Astrocyte (in vitro differentiated cells and primary cell): Measurements from ENCODE around the gene AWAT2. TPM values are rescaled to one million over a fixed set of nuclear protein-coding genes. Genes with fewer than 3 reads are reported as not detected.
A peak's percentile ranks its signal among the peaks of the same experiment; 100 is the strongest.

Experiments
- DNase-seq: peaks from one replicate; pipeline ENCODE4 v3.0.0-alpha.2; 2010; ENCODE audit warnings: low read depth
- FAIRE-seq: peaks from 2 replicates; lab custom pipeline; 2011; peaks lifted over from hg19 to GRCh38; lab: Jason Lieb, UNC
- H2AFZ ChIP-seq: 2 replicates; pipeline ENCODE4 v1.6.0; 2012; ENCODE audit warnings: low read depth, low read length, inconsistent platforms
- H3K27ac ChIP-seq: 2 replicates; pipeline ENCODE4 v1.5.1; 2011; ENCODE audit warnings: low read depth, low read length, inconsistent platforms
- H3K27me3 ChIP-seq: 2 replicates; pipeline ENCODE4 v1.6.0; 2011; ENCODE audit warnings: low read length, inconsistent platforms; ENCODE audit not compliant: insufficient read depth
- H3K36me3 ChIP-seq: 2 replicates; pipeline ENCODE4 v1.5.1; 2011; ENCODE audit warnings: low read length, inconsistent platforms; ENCODE audit not compliant: insufficient read depth
- H3K4me1 ChIP-seq: 2 replicates; pipeline ENCODE4 v1.5.1; 2011; ENCODE audit warnings: low read length, inconsistent platforms; ENCODE audit not compliant: insufficient read depth
- H3K4me2 ChIP-seq: 2 replicates; pipeline ENCODE4 v1.6.0; 2012; ENCODE audit warnings: low read length, inconsistent platforms
- H3K4me3 ChIP-seq: 2 replicates; pipeline ENCODE4 v1.5.1; 2011; ENCODE audit warnings: low read depth, mild to moderate bottlenecking, low read length, inconsistent platforms; ENCODE audit not compliant: insufficient read depth
- H3K79me2 ChIP-seq: 2 replicates; pipeline ENCODE4 v1.6.0; 2012; ENCODE audit warnings: mild to moderate bottlenecking, low read length, inconsistent platforms; ENCODE audit not compliant: insufficient read depth
- H3K9ac ChIP-seq: 2 replicates; pipeline ENCODE4 v1.6.0; 2012; ENCODE audit warnings: mild to moderate bottlenecking, low read length, inconsistent platforms
- H3K9me3 ChIP-seq: 2 replicates; pipeline ENCODE4 v1.5.1; 2012; ENCODE audit warnings: low read depth, mild to moderate bottlenecking, low read length, inconsistent platforms; ENCODE audit not compliant: insufficient read depth
- H4K20me1 ChIP-seq: 2 replicates; pipeline ENCODE4 v1.6.0; 2012; ENCODE audit warnings: low read length, inconsistent platforms; ENCODE audit not compliant: insufficient read depth
- H3K27ac Mint-ChIP-seq: one replicate; pipeline ENCODE4 v1.8.0; 2021; ENCODE audit warnings: mild to moderate bottlenecking, mixed read lengths; ENCODE audit not compliant: unreplicated experiment
- H3K27me3 Mint-ChIP-seq: one replicate; pipeline ENCODE4 v1.8.0; 2021; ENCODE audit warnings: low read depth, mixed read lengths; ENCODE audit not compliant: unreplicated experiment
- H3K36me3 Mint-ChIP-seq: one replicate; pipeline ENCODE4 v1.8.0; 2021; ENCODE audit warnings: low read depth, mixed read lengths; ENCODE audit not compliant: unreplicated experiment
- H3K4me1 Mint-ChIP-seq: one replicate; pipeline ENCODE4 v1.8.0; 2021; ENCODE audit warnings: low read depth, mixed read lengths; ENCODE audit not compliant: unreplicated experiment
- H3K4me3 Mint-ChIP-seq: one replicate; pipeline ENCODE4 v1.8.0; 2021; ENCODE audit warnings: mild to moderate bottlenecking, moderate library complexity, mixed read lengths; ENCODE audit not compliant: unreplicated experiment
- H3K9me3 Mint-ChIP-seq: one replicate; pipeline ENCODE4 v1.8.0; 2021; ENCODE audit warnings: mild to moderate bottlenecking, mixed read lengths; ENCODE audit not compliant: unreplicated experiment
- EZH2 ChIP-seq: IDR thresholded peaks from 2 replicates; pipeline ENCODE4 v1.6.1; 2012; ENCODE audit warnings: mild to moderate bottlenecking, low read length, inconsistent platforms; ENCODE audit not compliant: insufficient read depth
- total RNA-seq: library from RNA; stranded (reverse); gene quantifications from 2 replicates; pipeline ENCODE4 v1.2.1, GENCODE V29; 2021
- TF ChIP-seq, protein P1 (sequence below): IDR thresholded peaks from 2 replicates; pipeline ENCODE4 v1.5.1; 2011; ENCODE audit warnings: low read depth, mild to moderate bottlenecking, inconsistent platforms, low read length, moderate library complexity; ENCODE audit not compliant: insufficient read depth

The AWAT2 gene
- total RNA-seq, 1 donor from 2014 or later, result not detected

DNA sequence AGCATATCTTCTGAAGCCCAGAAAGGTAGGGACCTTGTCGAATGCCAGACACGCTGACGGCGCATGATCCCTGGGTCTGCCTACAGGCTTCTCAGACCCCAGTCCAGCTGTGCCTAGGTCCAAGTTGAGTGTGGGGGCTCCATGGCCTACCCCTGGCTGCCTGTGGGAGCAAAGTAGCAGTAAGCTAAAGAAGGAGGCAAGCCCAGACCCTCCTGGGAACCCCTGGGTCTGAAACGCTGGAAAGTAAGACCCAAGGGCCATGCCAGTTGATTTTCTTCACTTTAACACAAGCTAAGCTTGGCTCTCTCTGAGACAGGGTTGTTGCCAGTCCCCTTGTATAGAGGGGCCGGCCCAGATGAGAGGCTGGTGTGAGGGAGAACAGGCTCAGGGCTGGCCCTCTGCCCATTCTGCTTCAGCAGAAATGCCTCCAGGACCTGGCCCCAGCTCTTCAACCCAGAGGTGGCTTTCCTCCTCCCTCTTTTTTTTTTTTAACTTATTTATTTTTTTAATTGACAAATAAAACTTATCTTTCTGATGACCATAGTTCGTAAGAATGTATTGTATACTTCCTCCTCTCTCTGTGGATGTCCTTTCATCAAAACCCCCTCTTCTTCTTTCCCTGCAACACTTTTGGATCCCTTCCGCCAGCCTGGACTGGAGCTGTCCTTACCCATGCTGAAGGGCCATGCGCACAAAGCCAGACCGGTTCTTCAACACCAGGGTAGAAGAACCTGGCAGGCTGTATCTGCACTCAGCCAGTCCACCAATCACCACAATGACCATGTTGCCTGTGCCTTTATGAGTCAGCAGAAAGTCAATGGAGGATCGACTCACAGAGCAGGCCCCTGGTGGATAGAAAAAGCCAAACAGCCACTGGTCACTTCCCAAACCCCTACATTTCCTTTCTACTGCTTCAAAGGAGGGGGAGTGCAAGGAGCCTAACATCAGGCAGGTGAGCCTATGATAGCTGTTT lies 7.1 kb downstream of the AWAT2 start:
- Mint-ChIP-seq H3K27ac (no peak overlapping the region), H3K9me3 (no peaks in the 10 kb centered on the region)
- no peak for DNase-seq

DNA sequence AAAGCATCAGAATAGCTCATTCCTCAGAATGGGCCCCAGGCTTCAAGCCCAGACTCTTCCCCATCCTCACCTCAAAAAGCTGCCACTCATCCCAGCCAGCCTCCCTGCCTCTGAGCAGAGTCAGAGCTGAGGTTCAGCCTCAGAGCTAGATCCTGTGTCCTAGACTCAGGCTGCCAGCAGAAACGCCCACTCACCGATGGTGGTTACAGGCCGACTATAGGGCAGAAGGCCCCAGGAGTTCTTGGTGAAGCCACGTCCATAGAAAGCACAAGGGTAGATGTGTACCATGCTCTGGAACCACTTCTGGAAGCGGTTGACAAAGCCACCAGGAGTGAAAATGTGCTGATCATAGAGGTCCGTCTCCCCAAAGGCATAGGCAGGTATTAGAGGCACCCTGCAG lies 7.7 kb downstream of the AWAT2 start:
- DNase-seq (no peak), FAIRE-seq (no peak)
- Mint-ChIP-seq H3K4me3 (no peak overlapping the region), H3K36me3 (no peaks in the 10 kb centered on the region), H3K4me1 (peaks cover 2% of the 10 kb centered on the region), H3K9me3 (no peaks in the 10 kb centered on the region), H3K27ac (no peak overlapping the region), H3K27me3 (no peaks in the 10 kb centered on the region)
- Histone ChIP-seq H3K4me2 (no peak overlapping the region), H2AFZ (no peak overlapping the region), H3K36me3 (no peaks in the 10 kb centered on the region), H3K79me2 (no peaks in the 10 kb centered on the region), H3K4me1 (no peaks in the 10 kb centered on the region), H3K27me3 (no peaks in the 10 kb centered on the region), H3K27ac (no peak overlapping the region), H3K9me3 (no peaks in the 10 kb centered on the region), H3K4me3 (no peak overlapping the region), H3K9ac (no peak overlapping the region), H4K20me1 (no peaks in the 10 kb centered on the region)
- TF ChIP-seq EZH2, result no peak
- TF ChIP-seq, protein P1, sequence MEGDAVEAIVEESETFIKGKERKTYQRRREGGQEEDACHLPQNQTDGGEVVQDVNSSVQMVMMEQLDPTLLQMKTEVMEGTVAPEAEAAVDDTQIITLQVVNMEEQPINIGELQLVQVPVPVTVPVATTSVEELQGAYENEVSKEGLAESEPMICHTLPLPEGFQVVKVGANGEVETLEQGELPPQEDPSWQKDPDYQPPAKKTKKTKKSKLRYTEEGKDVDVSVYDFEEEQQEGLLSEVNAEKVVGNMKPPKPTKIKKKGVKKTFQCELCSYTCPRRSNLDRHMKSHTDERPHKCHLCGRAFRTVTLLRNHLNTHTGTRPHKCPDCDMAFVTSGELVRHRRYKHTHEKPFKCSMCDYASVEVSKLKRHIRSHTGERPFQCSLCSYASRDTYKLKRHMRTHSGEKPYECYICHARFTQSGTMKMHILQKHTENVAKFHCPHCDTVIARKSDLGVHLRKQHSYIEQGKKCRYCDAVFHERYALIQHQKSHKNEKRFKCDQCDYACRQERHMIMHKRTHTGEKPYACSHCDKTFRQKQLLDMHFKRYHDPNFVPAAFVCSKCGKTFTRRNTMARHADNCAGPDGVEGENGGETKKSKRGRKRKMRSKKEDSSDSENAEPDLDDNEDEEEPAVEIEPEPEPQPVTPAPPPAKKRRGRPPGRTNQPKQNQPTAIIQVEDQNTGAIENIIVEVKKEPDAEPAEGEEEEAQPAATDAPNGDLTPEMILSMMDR, result no peak

More for the DNA sequence above, 7.1 kb downstream of the AWAT2 start:
- no peaks in the 10 kb centered on the region for H3K9me3 ChIP-seq
- peak; percentile 62 for FAIRE-seq
- H4K20me1 ChIP-seq, result no peaks in the 10 kb centered on the region
- no peaks in the 10 kb centered on the region for H3K27me3 ChIP-seq
- H3K4me1 ChIP-seq, result peaks cover 4% of the 10 kb centered on the region
- H3K4me2 ChIP-seq, result no peak overlapping the region
- no peaks in the 10 kb centered on the region for H3K27me3 Mint-ChIP-seq
- no peaks in the 10 kb centered on the region for H3K36me3 Mint-ChIP-seq
- H3K27ac ChIP-seq, result no peak overlapping the region
- no peak overlapping the region for H3K9ac ChIP-seq
- no peaks in the 10 kb centered on the region for H3K79me2 ChIP-seq
- no peak overlapping the region for H2AFZ ChIP-seq
- H3K4me1 Mint-ChIP-seq, result peaks cover 2% of the 10 kb centered on the region
- no peak overlapping the region for H3K4me3 Mint-ChIP-seq
- TF ChIP-seq, protein P1, result no peak
- no peak for TF ChIP-seq EZH2
- no peaks in the 10 kb centered on the region for H3K36me3 ChIP-seq
- no peak overlapping the region for H3K4me3 ChIP-seq

DNA sequence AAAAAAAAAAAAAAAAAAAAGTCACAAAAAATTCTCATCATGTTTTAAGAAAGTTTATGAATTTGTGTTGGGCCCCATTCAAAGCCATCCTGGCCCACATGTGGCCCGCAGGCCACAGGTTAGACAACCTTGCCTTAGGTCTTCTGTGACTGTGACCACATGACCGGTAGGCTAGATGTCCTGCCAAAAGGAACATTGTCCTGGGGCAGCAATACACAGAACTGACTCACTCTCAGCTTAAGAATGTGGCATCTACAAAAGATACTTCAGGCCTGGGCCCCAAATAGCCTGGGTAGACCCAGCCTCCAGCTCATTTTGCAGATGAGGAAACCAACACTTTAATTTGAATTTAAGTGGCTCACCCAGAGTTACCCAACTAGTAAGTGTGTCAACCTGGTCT lies 10.0 kb downstream of the AWAT2 start:
- no peaks in the 10 kb centered on the region for H3K4me1 ChIP-seq
- DNase-seq (no peak), FAIRE-seq (no peak)
- H3K27ac ChIP-seq, result no peak overlapping the region
- Mint-ChIP-seq H3K27me3 (no peaks in the 10 kb centered on the region), H3K36me3 (no peaks in the 10 kb centered on the region), H3K27ac (no peak overlapping the region), H3K9me3 (no peaks in the 10 kb centered on the region), H3K4me1 (peaks cover under 1% of the 10 kb centered on the region), H3K4me3 (no peak overlapping the region)
- H3K4me3 ChIP-seq, result no peak overlapping the region
- H3K9me3 ChIP-seq, result no peaks in the 10 kb centered on the region
- no peak overlapping the region for H3K9ac ChIP-seq
- H4K20me1 ChIP-seq, result no peaks in the 10 kb centered on the region
- no peaks in the 10 kb centered on the region for H3K79me2 ChIP-seq
- H3K36me3 ChIP-seq, result no peaks in the 10 kb centered on the region
- H3K4me2 ChIP-seq, result no peak overlapping the region
- TF ChIP-seq, protein P1, result no peak
- no peak for TF ChIP-seq EZH2
- H2AFZ ChIP-seq, result no peak overlapping the region
- no peaks in the 10 kb centered on the region for H3K27me3 ChIP-seq
